Transverse colon (tissue), 4 donors: ENCODE results near the gene ARMC2.

Experiments
- CTCF ChIP-seq, 5 experiments: fragments of 200-600 bp in 3 of 5; fragments of 450-650 bp in 2 of 5; sonication (generic) in 3 of 5; IDR thresholded peaks; 1 replicate in 2 of 5; 2 replicates in 3 of 5; pipeline ENCODE4 v1.5.1; 2016 to 2017; ENCODE audit warnings: antibody characterized with exemption in 5 of 5, inconsistent platforms in 3 of 5, mild to moderate bottlenecking in 2 of 5, moderate library complexity in 1 of 5
- EP300 ChIP-seq: sonication (generic); formaldehyde crosslinking; IDR thresholded peaks from one replicate; pipeline ENCODE4 v1.6.1; 2017; ENCODE audit warnings: antibody characterized with exemption, low read depth
- POLR2A ChIP-seq: fragments of 450-650 bp; IDR thresholded peaks from one replicate; pipeline ENCODE4 v1.6.1; 2016; ENCODE audit warnings: antibody characterized with exemption, mild to moderate bottlenecking, moderate library complexity
- POLR2AphosphoS5 ChIP-seq, 3 donors: sonication (generic); formaldehyde crosslinking; IDR thresholded peaks; one replicate each; pipeline ENCODE4 v1.6.1; 2016; ENCODE audit warnings: antibody characterized with exemption in 3 of 3

DNA sequence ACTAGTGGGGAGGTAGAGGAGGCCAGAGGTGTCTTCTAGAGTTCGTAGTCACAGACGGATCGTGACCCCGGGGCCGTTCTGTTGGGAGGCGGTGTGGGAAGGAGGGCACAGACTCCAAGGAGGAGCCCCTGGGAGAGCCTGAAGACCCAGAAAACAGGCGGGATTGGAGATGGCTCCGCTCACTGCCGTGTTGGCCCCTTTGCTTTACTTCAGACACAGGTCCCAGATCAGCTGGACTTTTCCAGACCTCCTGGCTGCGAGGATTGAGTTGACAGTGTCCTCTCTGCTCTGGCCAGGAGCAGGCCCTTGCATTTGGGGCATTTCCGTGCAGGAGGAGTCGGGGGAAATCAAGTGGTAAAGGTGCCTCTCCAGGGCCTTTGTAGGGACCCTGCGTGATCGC, 112.9 kb downstream of the ARMC2 start:
- TF ChIP-seq POLR2AphosphoS5 (IDR thresholded peaks at IDR 0.05): no peak
- no peak for TF ChIP-seq CTCF (IDR thresholded peaks at IDR 0.05)
- TF ChIP-seq POLR2A: no peak
- TF ChIP-seq EP300: no peak
